A549 (cell line): ENCODE data around the gene SLC6A19.

Experiments used
- CHD4 ChIP-seq: fragments of 200-600 bp; sonication (generic); IDR thresholded peaks from 2 replicates; pipeline ENCODE4 v1.6.1; 2016; ENCODE audit warnings: antibody characterized with exemption, mild to moderate bottlenecking, borderline replicate concordance
- CTCF ChIP-seq: fragments of >200 bp; sonication (Bioruptor Twin); formaldehyde crosslinking; IDR thresholded peaks from 3 replicates; pipeline ENCODE4 v1.5.1; 2016
- ESRRA ChIP-seq: fragments of 150-350 bp; IDR thresholded peaks from 2 replicates; pipeline ENCODE4 v1.6.1; 2014; ENCODE audit warnings: mild to moderate bottlenecking, low read length, borderline replicate concordance
- JUNB ChIP-seq: fragments of >200 bp; sonication (Bioruptor Twin); formaldehyde crosslinking; IDR thresholded peaks from 2 replicates; pipeline ENCODE4 v1.6.1; 2016
- KDM1A ChIP-seq: fragments of 200-600 bp; sonication (generic); IDR thresholded peaks from 2 replicates; pipeline ENCODE4 v1.6.1; 2016; ENCODE audit warnings: low read depth, mild to moderate bottlenecking
- MAX ChIP-seq: IDR thresholded peaks from 2 replicates; pipeline ENCODE4 v1.6.1; 2012
- POLR2A ChIP-seq: IDR thresholded peaks from 2 replicates; pipeline ENCODE4 v1.6.1; 2012; ENCODE audit warnings: mild to moderate bottlenecking, low read length
- USF2 ChIP-seq: fragments of 450-650 bp; IDR thresholded peaks from 2 replicates; pipeline ENCODE4 v1.6.1; 2014; ENCODE audit warnings: antibody characterized with exemption

GRCh38 chr5:1254196-1254595 lies 52.8 kb downstream of the SLC6A19 start:
- no peak for TF ChIP-seq KDM1A
- no peak for TF ChIP-seq CTCF
- no peak for TF ChIP-seq USF2
- no peak for TF ChIP-seq ESRRA
- no peak for TF ChIP-seq CHD4
- no peak for TF ChIP-seq MAX
- TF ChIP-seq POLR2A: no peak
- no peak for TF ChIP-seq JUNB
